HT-29 (cell line): Measurements from ENCODE around the gene ATP7A. TPM values are rescaled to one million over a fixed set of nuclear protein-coding genes. Genes with fewer than 3 reads are reported as not detected.
"Not testable (repeated sequence)": the region's sequence is repeated elsewhere in the genome, so short reads cannot be mapped to it uniquely, and the experiment has no call there.

Experiments
- DNase-seq: peaks from one replicate; pipeline ENCODE4 v3.0.0-alpha.2; 2015; ENCODE audit warnings: low spot score
- total RNA-seq: library from RNA; depleted of rRNA; stranded (reverse); fragments of >200 nt; shearing (Covaris generic); gene quantifications from 2 replicates; pipeline ENCODE4 v1.2.3, GENCODE V29; 2014; rRNA removed

The ATP7A gene
- total RNA-seq, result 5.2 and 5.4 TPM in 2 replicates

DNA sequence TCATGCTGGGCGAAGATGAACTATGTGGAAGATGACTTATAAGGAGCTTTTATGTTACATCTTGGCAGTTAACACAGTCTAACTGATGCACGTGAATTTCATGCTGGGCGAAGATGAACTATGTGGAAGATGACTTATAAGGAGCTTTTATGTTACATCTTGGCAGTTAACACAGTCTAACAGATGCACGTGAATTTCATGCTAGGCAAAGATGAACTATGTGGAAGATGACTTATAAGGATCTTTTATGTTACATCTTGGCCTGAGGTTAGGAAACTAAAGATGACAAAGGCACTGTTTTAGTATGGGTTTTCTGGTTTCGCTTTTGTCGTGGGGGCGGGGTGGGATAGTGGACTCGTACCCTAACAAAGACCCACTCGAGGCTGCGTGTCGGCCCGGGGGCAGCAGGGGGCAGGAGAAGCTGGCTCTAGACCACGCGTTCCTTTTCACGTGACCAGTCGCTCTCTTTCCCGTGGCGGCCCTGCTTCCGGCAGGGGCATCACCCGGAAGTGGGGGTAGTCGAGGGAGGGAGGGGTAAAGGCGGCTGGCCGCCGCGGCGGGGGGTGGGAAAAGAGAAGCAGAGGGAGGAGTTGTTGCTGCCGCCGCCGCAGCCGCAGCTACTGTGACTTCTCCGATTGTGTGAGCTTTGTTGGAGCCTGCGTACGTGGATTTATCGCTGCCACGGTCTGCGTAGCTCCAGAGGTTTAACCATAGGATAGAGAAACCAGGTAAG, at the start of gene ATP7A:
TSS of gene ATP7A (plus strand) at position 586 of the 733 bp plus-strand sequence. CDS start 60,949 bp downstream, outside the sequence.
- DNase-seq, result peak; percentile 87

DNA sequence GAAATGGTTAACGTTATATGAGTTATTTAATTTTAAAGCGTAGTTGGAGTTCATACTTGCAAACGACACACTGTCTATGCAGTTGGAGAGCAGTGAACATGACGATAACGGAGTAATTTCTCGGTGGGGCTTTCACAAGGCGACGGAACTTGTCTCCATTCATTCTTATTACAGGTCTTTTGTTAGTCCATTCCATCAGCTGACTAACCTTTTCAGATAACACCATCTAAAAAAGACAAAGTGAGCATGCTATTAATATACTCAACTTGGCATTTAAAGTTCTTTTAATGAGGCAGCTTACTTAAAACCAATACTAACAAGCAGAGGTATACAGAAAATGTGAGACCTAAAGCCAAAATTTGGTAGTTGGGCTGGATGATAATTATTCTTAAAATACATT, 35.1 kb upstream of the ATP7A start:
- DNase-seq, result no peak

DNA sequence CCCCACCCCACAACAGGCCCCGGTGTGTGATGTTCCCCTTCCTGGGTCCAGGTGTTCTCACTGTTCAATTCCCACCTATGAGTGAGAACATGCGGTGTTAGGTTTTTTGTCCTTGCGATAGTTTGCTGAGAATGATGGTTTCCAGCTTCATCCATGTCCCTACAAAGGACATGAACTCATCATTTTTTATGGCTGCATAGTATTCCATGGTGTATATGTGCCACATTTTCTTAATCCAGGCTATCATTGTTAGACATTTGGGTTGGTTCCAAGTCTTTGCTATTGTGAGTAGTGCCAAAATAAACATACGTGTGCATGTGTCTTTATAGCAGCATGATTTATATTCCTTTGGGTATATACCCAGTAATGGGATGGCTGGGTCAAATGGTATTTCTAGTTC, 29.1 kb upstream of the ATP7A start:
- not testable (repeated sequence) for DNase-seq

DNA sequence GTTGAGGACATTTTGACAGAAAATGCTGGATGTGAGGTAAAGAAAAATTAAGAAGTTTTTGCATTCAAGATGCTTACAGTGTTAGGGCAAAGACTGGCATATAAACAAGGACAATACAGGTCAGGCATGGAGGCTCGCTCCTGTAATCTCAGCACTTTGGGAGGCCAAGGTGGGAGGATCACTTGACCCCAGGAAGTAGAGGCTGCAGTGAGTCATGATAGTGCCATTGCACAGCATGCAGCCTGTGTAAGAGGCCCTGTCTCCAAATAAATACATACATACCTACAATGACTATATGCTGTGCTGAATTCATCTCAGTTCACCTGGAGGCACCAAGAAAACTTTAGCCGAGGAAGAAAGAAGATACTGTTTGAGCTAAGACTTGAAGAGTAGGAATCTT, 17.6 kb upstream of the ATP7A start:
- DNase-seq, result no peak

DNA sequence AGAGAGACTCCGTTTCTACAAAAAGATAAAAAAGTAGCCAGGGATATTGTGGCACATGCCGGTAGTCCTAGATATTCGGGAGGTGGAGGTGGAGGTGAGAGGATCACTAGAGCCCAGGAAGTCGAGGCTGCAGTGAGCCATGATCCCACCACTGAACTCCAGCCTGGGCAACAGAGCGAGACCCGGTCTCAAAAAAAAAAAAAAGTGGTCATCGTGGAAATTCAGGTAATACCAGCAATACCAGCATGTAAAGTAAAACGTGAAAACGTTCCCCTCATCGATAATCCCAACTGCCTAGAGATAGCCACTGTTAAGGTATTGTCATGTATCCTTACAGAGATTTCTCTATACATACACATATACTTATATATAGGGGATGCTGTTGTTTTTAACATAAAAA, 16.8 kb upstream of the ATP7A start:
- no peak for DNase-seq

DNA sequence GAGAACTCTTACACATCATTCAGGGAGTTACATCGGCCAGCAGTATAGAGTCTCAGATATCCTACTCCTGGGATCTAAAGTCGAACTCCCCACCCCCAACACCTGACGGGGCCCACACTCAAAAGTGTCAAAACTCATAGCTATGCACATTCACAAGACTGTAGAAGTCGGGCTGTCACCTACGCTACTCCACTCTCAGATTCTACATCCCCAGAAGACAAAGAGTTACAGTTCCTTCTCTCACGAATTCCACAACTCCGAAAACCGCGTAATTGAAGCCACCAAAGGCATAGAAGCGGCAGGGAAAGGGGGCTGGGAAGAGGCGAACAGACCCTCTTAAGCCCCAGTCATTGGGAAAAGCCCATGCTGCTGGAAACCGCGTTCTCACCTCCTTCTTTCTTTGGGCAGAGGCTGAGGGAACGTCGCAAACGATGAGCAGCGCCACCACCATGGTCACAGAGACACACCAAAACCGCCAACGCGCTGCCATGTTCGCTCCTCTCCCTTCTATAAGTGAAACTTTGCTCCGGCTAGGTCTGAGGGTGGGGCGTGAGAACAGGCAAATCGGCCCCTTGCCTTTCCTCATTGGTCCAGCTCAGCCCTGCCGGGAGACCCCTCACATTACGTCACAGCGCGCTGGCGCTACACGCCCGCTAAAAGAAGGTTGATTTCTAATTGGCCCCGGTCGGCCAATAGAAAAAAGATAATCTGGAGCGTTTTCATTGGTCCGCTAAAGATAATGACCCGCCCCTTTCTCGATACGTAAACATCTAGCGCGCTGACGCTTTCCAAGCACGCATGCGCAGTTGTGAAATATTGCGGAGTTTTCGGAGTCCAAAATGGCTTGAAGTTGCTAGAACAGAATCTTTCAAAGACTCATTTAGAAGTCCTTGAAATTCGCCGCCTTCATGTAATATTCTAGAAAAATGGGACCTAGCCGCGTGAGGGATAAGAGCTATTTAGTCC, 15.3 kb upstream of the ATP7A start, which contains the start of gene MAGT1:
TSS of gene MAGT1 (minus strand) at position 515 of the 966 bp plus-strand sequence. CDS start at position 490, 25 bp downstream.
- peak; percentile 98 for DNase-seq

DNA sequence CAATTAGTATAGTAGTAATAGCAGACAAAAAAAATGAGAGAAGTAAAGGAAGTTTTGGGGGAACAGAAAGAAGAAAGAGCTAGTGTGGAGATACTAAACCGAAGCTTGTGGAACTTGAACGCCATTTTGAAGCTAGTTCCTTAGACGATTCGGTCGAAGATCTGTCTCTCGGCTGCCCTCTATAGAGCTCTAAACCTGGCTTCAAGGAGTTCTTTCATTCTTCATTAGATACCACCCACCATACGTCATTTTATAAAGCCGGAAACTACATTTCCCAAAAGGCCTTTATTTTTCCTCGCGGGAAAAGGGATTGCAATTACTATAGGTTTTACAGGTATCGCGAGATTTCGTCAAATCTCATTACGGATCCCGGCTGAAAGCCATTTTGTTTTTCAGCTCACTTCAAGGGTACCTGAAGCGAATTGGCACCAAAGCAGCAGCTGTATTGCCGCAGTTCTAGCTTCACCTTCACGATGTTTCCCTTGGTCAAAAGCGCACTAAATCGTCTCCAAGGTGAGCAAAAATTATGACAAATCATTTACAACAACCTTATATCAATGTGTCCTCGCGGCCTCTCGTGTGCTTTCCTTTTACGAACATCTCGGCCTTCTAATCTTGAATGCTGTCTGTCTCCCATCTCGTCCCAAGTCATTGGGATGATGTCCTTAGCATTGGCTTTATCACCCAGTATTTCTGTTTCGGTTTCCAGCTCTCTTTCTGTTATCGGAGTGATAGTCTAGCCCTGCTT, 11.2 kb upstream of the ATP7A start, which contains the start of gene COX7B:
TSS of gene COX7B (plus strand) at position 388 of the 748 bp plus-strand sequence. CDS start at position 474, 86 bp downstream.
- DNase-seq, result peak; percentile 95

DNA sequence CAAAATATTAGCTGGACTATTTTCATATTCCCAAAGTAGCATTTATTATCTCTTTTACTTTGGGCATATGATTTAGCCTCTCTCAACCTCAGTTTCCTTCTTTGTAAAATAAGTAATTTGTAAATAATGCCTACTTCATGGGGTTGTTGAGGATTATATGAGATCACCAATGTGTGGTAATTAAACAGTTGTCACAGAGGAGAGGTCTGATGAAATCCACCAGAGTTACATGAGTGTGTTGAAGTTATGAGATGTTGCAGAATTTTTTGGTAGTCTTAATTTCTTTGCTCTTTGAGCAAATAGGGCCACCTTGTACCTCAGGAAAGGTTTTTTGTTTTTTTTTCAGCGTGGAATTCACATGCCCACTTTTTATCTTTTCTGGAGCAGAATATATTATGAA, 9.8 kb upstream of the ATP7A start:
- DNase-seq, result no peak

DNA sequence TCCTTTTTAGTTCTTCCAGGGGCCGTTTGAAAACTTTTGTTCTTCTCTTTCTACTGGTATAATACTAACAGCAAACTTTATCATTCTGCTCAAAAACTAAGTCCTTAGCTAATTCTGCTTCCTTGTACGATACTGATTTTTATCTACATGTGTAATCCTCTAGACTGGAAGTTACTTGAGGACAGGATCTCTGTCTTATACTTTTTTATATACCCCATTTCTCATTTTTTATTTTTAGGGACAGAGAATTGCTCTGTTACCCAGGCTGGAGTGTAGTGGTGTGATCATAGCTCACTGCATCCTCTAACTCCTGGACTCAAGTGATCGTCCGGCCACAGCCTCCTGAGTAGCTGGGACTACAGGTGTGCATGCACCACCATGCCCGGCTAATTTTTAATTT, 9.0 kb upstream of the ATP7A start:
- DNase-seq, result no peak

DNA sequence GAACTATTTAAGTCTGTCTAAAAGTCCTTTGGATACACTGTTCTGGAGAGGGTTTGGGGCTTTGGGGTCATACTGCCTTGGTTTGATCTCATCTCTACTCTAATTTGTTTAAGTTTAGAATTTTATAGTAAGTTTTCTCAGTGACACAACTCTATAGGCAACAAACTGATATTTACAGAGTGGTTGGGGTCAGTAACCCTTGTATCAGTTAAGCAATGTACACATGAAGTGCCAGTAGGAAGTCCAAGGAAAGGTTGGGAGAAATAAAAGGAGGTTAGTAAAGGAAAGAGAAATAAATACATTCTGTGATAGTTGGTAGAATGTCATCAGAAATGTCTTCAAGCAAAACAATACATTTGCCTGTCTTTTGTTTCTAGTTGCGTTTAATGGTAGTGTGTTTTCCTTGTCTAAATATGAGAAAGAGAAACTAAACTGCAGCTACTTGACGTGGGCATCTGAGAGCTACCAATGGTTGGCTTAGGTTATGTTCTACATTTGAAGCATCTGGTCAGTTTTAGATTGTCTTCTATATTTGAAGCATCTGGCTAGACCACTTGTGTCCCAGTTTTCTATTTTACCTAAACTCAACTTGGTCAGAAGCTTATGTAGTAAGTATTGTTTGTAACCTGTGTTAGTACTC, 6.9 kb downstream of the ATP7A start:
- DNase-seq, result no peak

DNA sequence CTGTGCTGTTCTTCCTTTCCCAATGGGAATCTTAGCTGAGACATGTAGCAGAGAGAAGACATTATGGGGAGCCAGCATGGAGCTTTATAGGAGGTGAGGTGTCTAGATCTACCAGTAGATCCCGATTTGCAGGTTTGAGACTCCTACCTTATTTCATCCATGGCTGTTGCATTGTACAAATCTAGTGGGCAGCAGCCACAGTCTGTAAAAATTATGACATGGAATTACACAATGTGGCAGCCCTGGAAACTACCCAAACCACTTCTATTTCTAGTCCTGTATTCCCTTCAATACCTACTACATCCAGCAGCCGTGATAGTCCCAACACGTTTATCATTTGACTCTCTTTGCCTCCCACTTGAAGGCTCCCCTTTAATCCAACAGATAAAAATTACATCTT, 8.1 kb downstream of the ATP7A start:
- no peak for DNase-seq

DNA sequence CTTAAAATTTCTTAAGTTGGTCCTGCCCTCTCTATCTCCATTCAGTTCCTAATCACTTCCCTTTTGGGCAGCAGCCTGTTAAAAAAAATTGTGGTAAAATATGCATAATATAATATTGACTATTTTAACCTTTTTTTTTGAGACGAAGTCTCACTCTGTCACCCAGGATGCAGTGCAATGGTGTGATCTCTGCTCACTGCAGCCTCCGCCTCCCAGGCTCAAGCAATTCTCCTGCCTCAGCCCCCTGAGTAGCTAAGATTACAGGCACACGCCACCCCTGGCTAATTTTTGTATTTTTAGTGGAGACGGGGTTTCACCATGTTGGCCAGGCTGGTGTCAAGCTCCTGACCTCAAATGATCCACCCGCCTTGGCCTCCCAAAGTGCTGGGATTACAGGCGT, 8.9 kb downstream of the ATP7A start:
- DNase-seq, result not testable (repeated sequence)

DNA sequence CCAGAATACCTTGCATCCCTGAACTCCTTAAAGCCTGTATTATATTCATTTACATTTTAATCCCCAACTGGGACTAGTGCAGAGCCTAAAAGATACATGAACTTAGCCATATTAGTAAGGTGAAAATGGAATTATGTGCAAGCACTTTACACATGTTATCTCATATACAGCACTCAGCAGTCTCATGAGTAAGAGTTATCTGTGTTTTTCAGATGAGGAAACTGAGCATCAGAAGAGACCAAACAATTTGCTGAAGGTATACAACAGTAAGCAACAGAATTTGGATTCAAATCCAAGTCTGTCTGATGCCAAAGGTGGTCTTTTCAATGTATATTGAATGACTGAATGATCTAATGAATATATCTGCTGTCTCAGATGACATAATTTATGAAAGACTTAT, 12.3 kb downstream of the ATP7A start:
- DNase-seq, result no peak

DNA sequence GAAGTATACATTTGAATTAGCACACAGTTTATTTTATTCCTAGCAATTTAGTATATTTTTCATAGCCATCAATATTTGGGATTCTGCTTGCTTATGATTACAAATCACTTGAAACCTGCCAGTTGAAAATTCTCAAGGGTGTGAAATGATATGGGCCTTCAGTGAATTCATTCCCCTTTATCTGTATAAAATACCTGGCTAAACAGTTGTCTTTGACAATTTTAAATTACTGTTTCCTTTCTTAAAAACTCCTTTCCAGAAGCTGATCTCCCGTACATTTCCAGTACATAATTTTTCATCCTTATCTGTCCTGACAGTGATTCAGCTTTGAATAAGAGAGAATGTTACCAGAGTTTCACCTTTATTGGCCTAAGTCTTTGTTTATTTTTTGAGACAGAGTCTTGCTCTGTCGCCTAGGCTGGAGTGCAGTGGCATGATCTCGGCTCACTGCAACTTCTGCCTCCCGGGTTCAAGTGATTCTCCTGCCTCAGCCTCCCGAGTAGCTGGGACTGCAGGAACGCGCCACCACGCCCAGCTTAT, 13.9 kb downstream of the ATP7A start:
- no peak for DNase-seq

DNA sequence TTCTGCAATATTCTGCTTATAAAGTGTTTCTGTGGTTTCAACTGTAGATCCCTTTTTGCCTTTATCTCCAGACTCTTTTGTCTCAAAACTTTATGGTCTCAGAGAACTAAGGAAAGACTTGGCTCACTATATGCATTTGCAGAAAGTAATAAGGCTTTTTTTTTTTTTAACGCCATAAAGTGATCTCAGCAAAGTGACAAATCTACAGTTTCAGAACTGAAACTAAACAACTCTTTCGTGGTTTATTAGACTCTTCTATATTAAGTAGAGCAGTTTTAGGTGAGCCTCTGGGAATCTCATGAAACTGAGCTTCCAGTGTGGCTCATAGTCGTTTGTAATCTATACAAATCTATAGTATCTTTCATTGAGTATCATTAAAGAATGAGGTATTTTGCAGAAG, 15.3 kb downstream of the ATP7A start:
- no peak for DNase-seq

DNA sequence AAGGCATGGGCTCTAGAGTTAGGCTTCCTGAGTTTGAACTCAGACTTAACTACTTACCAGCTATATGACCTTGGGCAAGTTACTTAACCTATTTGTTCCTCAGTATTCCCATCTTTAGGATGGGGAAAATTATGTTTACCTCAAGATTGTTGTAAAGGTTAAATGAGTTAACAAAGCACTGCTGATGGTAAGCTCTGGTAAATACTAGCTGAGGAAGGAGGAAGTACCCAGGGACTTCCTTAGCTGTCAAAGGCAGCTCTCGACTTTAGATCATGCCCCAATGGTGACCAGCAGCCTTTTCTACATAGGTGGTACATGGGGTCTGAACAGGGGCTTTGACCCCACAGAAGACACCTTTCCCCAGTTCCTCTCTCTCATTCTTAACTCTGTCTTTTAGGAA, 20.1 kb downstream of the ATP7A start:
- no peak for DNase-seq

DNA sequence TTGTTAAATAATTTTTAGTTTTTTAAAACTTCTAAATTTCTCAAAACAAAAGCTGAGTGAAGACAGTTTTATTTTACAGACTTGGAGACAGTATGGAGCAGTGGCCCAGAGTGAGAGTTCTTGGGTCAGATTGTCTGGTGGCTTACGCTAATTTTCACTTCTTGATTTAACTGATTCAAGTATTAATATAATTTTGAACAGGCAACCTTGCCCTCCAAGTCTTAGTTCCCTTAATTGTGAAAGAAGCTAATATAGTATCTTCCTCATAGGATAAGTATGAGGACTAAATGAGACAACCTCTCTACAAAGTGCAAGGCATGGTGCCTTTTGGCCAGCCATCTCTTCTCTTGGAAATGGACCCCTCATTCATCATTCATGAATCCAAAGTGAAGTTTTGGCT, 25.4 kb downstream of the ATP7A start:
- no peak for DNase-seq

DNA sequence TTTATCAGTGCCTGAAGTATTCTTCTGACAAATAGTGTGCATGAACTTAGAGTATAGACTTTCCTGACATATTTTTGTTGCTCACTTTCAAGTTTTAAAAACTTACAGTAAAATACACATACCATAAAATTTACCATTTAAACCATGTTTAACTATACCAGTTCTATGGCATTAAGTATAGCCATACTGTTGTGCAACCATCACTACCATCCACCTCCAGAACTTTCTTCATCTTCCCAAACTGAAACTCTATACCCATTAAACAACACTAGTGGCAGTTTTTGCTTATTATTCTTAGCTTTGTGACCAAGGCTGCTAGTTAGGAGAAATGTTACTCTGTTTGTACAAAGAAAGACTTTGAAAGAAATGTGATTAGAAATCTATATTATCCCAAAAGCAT, 25.8 kb downstream of the ATP7A start:
- DNase-seq, result no peak

DNA sequence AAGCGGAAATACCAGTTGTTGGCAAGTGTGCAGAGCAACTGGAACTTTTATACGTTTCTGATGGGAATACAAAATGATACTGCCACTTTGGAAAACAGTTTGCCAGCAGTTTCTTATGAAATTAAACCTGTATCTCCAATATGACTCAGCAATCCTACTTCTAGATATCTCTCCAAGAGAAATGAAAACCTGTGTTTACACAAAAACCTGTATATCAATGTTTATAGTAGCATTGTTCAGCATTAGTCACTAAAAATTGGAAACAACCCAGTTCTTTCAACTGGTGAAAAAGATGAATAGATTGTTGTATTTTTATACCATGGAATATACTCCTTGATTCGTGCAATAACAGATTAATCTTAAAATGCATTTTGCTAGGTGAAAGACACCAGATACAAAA, 26.8 kb downstream of the ATP7A start:
- peak; percentile 66 for DNase-seq

DNA sequence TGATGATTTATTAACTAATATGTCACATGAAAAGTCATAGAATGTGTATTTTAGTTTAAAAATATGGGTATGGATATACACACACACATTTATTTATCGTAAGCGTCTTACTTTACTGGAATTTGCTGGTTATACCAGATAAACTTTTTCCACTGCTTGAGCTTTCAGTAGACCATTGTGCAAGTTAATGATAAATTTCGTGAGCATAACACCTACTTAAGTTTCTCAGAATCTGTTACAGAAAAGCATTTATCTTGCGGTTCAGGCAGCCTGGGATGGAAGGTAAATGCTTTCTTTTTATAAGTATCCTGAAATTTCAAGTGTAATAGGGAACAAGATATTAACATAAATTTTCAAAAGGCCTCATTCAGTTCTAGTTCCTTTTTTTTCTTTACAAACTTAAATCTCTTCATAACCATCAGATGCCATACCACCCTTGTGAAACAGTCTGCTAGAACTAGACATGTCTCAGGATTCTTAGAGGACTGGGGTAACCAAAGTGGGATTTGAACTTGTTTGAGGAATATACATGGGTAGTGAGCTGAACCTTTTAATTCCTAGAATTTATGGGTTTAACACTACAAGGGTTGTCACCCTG, 27.7 kb downstream of the ATP7A start:
- DNase-seq, result no peak
